ENCODE results near the gene REPIN1. TPM values are rescaled to one million over a fixed set of nuclear protein-coding genes. Genes with fewer than 3 reads are reported as not detected.

Gene REPIN1
- total RNA-seq, 1 experiment from 2014 or later: 106 TPM

DNA sequence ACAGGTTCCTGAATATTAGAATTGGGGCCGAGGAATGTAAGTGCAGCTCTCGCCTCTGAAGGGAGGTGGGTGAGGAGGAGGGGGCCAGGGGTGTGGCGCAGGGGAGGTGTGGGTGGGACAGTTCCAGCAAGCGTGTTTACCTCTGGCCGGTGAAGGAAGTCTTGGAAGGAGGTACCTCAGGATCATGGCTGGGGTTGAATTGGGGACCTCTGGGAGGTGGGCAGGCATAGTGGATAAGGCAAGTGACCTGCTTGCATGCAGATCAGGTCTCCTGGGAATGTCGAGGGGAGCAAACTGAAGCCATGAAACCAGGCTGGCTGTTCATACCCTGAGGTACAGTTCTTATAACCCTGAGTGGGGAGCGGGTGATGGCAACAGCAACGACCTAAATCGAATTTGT is 12.5 kb downstream of the REPIN1 start:
- Histone ChIP-seq H2BK120ac (ENCODE audit: low read depth, low read length, poor library complexity, severe bottlenecking) (no peak overlapping the region), H3K23me2 (ENCODE audit: insufficient read length, low read depth, low read length, poor library complexity, severe bottlenecking) (peaks cover 11% of the 10 kb centered on the region), H3K27me3 (ENCODE audit: insufficient read depth, low read length) (no peaks in the 10 kb centered on the region), H3K27ac (ENCODE audit: insufficient read length, low read depth, low read length) (no peak overlapping the region), H3K23ac (ENCODE audit: insufficient read length, low read depth, low read length) (no peak overlapping the region), H3K4me2 (ENCODE audit: insufficient read depth, insufficient read length, low read length) (peak overlapping the region; percentile 83), H4K20me1 (ENCODE audit: control insufficient read depth, insufficient read depth, insufficient read length) (no peaks in the 10 kb centered on the region), H2BK5ac (ENCODE audit: insufficient read length, low read length) (no peak overlapping the region), H4K8ac (replicated peaks; ENCODE audit: insufficient read length, low read depth, low read length) (no peak overlapping the region), H2AK5ac (ENCODE audit: insufficient read length, low read length) (no peak overlapping the region), H3T11ph (ENCODE audit: low read length) (no peak overlapping the region), H2BK12ac (ENCODE audit: insufficient read length, low read depth, low read length) (no peak overlapping the region), H3K56ac (ENCODE audit: insufficient read length, low read depth, low read length) (no peak overlapping the region), H2BK15ac (ENCODE audit: low read depth, low read length) (no peak overlapping the region), H3K4ac (ENCODE audit: low read depth, low read length) (no peak overlapping the region), H3K18ac (ENCODE audit: insufficient read length, low read depth, low read length) (no peak overlapping the region), H4K5ac (ENCODE audit: insufficient read length, low read depth, low read length) (no peak overlapping the region), H2AFZ (ENCODE audit: low read length) (no peak overlapping the region), H4K91ac (ENCODE audit: insufficient read length, low read depth, low read length) (no peak overlapping the region), H3K4me1 (ENCODE audit: insufficient read depth, low read length) (peaks cover 22% of the 10 kb centered on the region), H3K9ac (ENCODE audit: extremely low read depth, insufficient read length, low read length) (no peak overlapping the region), H3K79me2 (ENCODE audit: insufficient read depth, low read length) (peaks cover 9% of the 10 kb centered on the region; the same call in 1 of the 2 replicates), H2BK20ac (ENCODE audit: low read depth, low read length, poor library complexity, severe bottlenecking) (no peak overlapping the region), H3K79me1 (ENCODE audit: insufficient read depth, low read depth, low read length, poor library complexity, severe bottlenecking) (no peaks in the 10 kb centered on the region), H3K9me3 (ENCODE audit: control insufficient read depth, low read depth, low read length) (no peaks in the 10 kb centered on the region), H3K14ac (ENCODE audit: insufficient read depth, low read length) (no peak overlapping the region)
- Mint-ChIP-seq H3K36me3 (ENCODE audit: insufficient read depth in 1 of 3, low read depth in 3 of 3) (peaks cover 3 to 13% (median 11%) of the 10 kb centered on the region in 3 experiments; a peak in 5 of 7 replicates), H3K9me3 (no peaks in the 10 kb centered on the region), H3K4me1 (peaks cover 77 to 85% of the 10 kb centered on the region in 2 experiments), H3K27ac (peak overlapping the region; percentile 73 to 89 (median 82); a peak in 4 of 7 replicates), H3K4me3 (peak overlapping the region; percentile 87 to 95), H3K27me3 (ENCODE audit: low read depth) (no peaks in the 10 kb centered on the region)
- TF ChIP-seq CTCF (conservative IDR thresholded peaks at IDR 0.05): no peak
- WGBS (ENCODE audit: extremely low coverage, insufficient read length, low lambda C conversion rate): no CpG with 5 or more reads among the region's 9 CpGs
- no peak for DNase-seq

All from H9 (cell line).